SJCRH30 (cell line): Measurements from ENCODE around the gene TRPM3. TPM values are rescaled to one million over a fixed set of nuclear protein-coding genes. Genes with fewer than 3 reads are reported as not detected.
"Not testable (repeated sequence)": the region's sequence is repeated elsewhere in the genome, so short reads cannot be mapped to it uniquely, and the experiment has no call there.

Experiments used
- DNase-seq, 2 experiments: peaks; one replicate each; pipeline ENCODE4 v3.0.0-alpha.2; 2015 to 2020
- H3K27ac ChIP-seq: fragments of 250-450 bp; sonication (Bioruptor Pico); 2 replicates; pipeline ENCODE4 v1.5.1; 2020; ENCODE audit warnings: mild to moderate bottlenecking, moderate library complexity
- H3K27me3 ChIP-seq: fragments of 250-450 bp; sonication (Bioruptor Pico); 2 replicates; pipeline ENCODE4 v1.5.1; 2020; ENCODE audit warnings: mild to moderate bottlenecking, moderate library complexity
- H3K36me3 ChIP-seq: fragments of 250-450 bp; sonication (Bioruptor Pico); 2 replicates; pipeline ENCODE4 v1.5.1; 2020; ENCODE audit warnings: mild to moderate bottlenecking, moderate library complexity
- H3K4me1 ChIP-seq: fragments of 250-450 bp; sonication (Bioruptor Pico); 2 replicates; pipeline ENCODE4 v1.5.1; 2020; ENCODE audit warnings: mild to moderate bottlenecking, moderate library complexity
- H3K4me3 ChIP-seq: fragments of 250-450 bp; sonication (Bioruptor Pico); 2 replicates; pipeline ENCODE4 v1.5.1; 2020; ENCODE audit warnings: mild to moderate bottlenecking, moderate library complexity
- H3K9me3 ChIP-seq: fragments of 250-450 bp; sonication (Bioruptor Pico); replicated peaks from 2 replicates; pipeline ENCODE4 v1.5.1; 2020; ENCODE audit warnings: mild to moderate bottlenecking, moderate library complexity
- total RNA-seq: library from RNA; depleted of rRNA; stranded (reverse); fragments of >200 nt; shearing (Covaris generic); gene quantifications from 2 replicates; pipeline ENCODE4 v1.2.3, GENCODE V29; 2014

TRPM3 gene
- total RNA-seq, 1 experiment from 2014 or later, result 0.30 TPM

DNA sequence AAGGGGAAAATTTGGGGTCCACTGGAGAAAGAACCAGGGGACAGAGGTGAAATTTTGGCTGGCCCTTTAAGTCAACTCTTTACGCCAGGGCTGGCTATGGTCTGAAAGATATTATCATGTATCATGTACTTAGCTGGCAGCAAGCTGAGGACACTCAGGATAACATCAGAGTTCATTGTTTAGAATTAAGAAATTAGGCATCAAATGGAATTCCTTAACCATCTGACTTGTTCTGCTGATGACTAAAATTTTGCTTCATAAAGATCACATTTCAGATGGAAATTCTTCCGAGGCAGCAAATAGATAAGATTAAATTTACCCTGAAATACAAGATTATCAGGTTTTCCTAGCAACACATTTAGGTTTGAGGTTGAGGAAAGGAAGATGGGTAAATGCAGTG is 437.6 kb downstream of the TRPM3 start:
- Histone ChIP-seq H3K9me3 (no peaks in the 10 kb centered on the region; the same call in 1 of the 2 replicates), H3K27me3 (no peaks in the 10 kb centered on the region), H3K4me1 (no peaks in the 10 kb centered on the region), H3K27ac (no peak overlapping the region), H3K36me3 (no peaks in the 10 kb centered on the region), H3K4me3 (no peak overlapping the region)
- DNase-seq, result no peak

DNA sequence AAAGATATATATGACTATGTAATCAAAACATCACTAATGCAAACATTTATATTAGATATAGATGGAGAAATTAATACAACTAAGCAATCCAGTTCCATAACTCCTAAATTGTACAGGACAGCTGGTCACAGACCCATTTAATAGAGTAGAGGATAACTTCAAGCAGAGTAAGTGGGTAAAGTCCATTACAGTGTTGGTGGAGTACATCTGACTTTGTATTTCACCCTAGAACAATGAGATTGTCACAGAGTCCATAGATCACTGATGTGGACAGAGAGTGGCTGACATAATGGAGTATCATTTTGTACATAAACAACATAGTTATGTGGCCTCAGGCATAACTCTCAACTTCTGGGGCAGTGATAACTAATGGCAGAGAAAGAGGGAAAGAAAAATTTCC is 439.1 kb downstream of the TRPM3 start:
- Histone ChIP-seq H3K27ac (no peak overlapping the region), H3K27me3 (no peaks in the 10 kb centered on the region), H3K36me3 (no peaks in the 10 kb centered on the region), H3K4me3 (no peak overlapping the region), H3K4me1 (no peaks in the 10 kb centered on the region), H3K9me3 (no peaks in the 10 kb centered on the region; the same call in 1 of the 2 replicates)
- DNase-seq, result no peak

DNA sequence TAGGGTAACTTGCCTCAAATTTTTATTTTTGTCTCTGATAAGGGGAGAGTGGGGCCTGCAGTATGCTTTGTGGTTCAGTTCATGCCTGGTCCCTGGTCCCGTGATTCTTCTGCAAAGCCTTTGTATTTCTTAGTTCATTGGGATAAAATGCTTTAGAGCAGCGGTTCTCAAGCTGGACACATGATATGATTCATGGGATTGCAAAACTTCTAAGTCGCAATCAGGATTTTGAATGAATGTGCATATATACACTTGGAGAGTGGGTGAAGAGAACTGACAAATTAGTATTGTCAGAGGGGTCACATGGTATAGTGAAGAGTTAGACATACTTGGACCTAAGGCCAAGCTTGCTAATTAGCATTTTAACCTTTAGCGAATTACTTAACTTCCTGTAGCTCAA is 441.6 kb downstream of the TRPM3 start:
- no peak overlapping the region for H3K27ac ChIP-seq
- no peaks in the 10 kb centered on the region; the same call in 1 of the 2 replicates for H3K9me3 ChIP-seq
- no peaks in the 10 kb centered on the region for H3K4me1 ChIP-seq
- DNase-seq, result no peak
- H3K36me3 ChIP-seq, result no peaks in the 10 kb centered on the region
- H3K4me3 ChIP-seq, result no peak overlapping the region
- no peaks in the 10 kb centered on the region for H3K27me3 ChIP-seq

DNA sequence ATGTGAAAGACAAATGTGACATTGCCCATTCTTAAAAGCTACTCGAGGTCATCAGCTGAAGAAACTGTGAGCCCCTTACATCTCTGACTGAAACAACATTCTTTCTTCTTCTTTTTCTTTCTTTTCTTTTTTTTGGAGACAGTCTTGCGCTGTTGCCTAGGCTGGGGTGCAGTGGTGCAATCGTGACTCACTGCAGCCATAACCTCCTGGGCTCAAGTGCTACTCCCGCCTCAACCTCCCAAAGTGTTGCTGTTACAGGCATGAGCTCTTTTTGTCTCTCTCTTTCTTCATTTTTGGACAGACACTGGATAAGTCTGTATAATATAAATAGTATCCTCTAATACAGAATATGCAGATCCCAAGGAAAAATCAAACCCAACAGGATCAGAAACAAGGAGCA is 443.3 kb downstream of the TRPM3 start:
- H3K27ac ChIP-seq, result no peak overlapping the region
- 0 out of 2 replicates have a peak, but pooled peaks cover under 1% of the 10 kb centered on the region for H3K27me3 ChIP-seq
- H3K9me3 ChIP-seq, result no peaks in the 10 kb centered on the region; the same call in 1 of the 2 replicates
- no peak overlapping the region for H3K4me3 ChIP-seq
- no peaks in the 10 kb centered on the region for H3K36me3 ChIP-seq
- no peak for DNase-seq
- H3K4me1 ChIP-seq, result no peaks in the 10 kb centered on the region

DNA sequence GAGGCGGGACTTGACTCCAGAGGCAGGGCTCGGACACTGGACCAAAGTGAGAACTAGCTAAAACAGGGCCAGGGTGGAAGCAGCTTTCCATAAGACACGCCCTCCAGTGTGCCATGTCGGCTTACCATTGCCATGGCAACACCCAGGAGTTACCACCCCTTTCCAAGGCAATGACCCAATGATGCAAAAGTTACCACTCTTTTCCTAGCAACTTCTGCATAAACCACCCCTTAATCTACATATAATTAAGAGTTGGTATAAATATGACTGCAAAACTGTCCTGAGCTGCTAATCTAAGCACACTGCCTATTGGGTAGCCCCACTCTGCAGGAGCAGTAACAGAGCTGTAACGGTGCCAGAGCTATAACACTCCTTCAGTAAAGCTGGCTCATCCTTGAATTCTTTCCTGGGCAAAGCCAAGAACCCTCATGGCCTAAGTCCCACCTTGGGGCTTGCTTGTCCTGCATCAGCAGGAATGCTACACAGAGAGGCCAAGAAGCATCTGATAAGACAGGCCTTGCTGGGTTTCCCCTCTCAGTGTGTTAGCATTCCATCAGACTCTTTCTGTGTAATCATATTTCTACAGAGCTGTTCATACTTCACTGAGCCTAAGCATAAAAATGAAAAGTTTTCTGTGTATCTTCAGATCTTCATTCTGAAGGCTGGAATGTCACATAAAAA is 444.2 kb downstream of the TRPM3 start:
- Histone ChIP-seq H3K4me3 (no peak overlapping the region), H3K27ac (no peak overlapping the region), H3K36me3 (no peaks in the 10 kb centered on the region), H3K27me3 (0 out of 2 replicates have a peak, but pooled peaks cover 4% of the 10 kb centered on the region), H3K9me3 (no peaks in the 10 kb centered on the region; the same call in 1 of the 2 replicates), H3K4me1 (no peaks in the 10 kb centered on the region)
- no peak for DNase-seq

DNA sequence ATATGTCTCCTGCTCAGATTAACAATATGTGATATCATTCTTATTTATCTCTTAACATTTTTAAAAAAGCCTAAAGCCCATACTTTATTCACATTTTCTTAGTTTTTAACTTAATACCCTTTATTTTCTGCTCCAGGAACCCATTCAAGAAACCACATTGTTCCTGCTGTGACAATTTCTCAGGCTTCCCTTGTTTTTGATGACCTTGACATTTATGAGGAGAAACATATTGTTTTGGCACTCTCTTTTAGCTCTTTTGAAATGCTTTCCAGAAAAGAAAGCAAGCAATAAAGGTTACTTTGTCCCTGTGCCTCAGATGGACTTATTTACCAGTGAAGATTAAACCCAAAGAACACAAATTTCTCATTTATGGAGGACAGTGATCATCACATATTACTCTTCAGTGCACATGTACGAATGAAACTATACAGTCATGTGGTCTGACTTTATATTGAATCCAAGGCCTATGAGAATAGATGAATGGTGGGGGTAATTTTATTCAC is 445.5 kb downstream of the TRPM3 start:
- no peak for DNase-seq
- no peaks in the 10 kb centered on the region; the same call in 1 of the 2 replicates for H3K9me3 ChIP-seq
- H3K4me3 ChIP-seq, result no peak overlapping the region
- H3K27me3 ChIP-seq, result 0 out of 2 replicates have a peak, but pooled peaks cover 4% of the 10 kb centered on the region
- no peaks in the 10 kb centered on the region for H3K36me3 ChIP-seq
- H3K27ac ChIP-seq, result no peak overlapping the region
- no peaks in the 10 kb centered on the region for H3K4me1 ChIP-seq

DNA sequence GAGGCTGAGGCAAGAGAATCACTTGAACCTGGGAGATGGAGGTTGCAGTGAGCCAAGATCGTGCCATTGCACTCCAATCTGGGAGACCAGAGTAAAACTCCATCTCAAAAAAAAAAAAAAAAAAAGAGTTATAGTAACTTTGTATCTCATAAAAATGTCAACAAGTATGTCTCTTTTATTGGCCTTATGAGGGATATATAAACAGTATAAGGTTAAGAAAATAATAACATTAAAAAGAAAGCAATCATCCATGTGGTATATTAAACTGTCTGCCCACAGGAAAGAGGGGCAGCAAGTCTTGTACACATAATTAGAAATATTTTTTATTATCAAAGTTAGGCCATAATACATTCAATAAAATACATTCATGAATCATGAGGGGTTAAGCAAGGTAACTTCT is 447.6 kb downstream of the TRPM3 start:
- H3K4me1 ChIP-seq, result no peaks in the 10 kb centered on the region
- DNase-seq, result no peak
- H3K9me3 ChIP-seq, result no peaks in the 10 kb centered on the region
- H3K4me3 ChIP-seq, result no peak overlapping the region
- H3K27ac ChIP-seq, result no peak overlapping the region
- H3K36me3 ChIP-seq, result no peaks in the 10 kb centered on the region
- H3K27me3 ChIP-seq, result 0 out of 2 replicates have a peak, but pooled peaks cover 4% of the 10 kb centered on the region

DNA sequence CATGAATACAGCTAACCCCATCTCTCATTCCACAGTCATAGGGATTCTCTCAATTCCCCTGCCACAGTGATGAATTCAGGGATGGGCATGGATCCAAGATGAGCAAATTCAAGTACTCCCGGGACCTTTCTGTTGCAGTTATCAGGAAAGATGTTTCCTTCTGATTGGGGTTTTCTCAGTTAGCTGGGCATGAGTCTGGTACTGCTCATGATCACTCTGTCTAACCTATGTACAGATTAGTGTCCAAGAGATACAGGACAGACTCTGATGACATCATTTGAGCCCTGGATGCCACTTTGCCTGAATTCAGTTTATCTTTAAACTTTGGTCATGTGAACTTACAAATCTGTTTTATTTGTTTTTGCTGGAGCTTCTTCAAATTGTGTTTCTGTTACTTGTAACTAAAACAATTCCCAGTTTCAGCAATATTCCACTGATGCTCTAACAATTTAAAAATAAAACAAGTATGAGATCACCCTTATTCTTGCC is 449.2 kb downstream of the TRPM3 start:
- no peak overlapping the region for H3K27ac ChIP-seq
- no peaks in the 10 kb centered on the region for H3K4me1 ChIP-seq
- no peak overlapping the region for H3K4me3 ChIP-seq
- H3K27me3 ChIP-seq, result 0 out of 2 replicates have a peak, but pooled peaks cover 4% of the 10 kb centered on the region
- H3K36me3 ChIP-seq, result no peaks in the 10 kb centered on the region
- no peak for DNase-seq
- H3K9me3 ChIP-seq, result no peaks in the 10 kb centered on the region

DNA sequence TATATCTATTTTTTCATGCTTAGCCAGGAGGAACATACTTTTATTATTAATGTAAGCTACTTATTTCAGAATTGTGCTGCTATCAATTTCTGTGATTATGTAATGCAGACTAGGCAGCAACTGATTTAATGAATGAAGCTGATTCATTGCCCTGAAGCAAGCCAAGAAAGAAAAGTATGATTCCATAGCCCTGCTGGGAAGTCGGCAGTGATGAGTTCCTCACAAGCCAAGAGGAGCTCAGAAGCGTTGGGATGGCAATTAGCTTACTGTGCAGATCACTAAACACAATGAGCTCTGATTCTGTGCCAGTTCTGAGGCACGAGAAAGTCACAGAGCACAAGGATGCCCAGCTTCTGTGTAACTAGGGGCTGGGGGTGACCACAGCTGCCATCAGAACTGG is 452.7 kb downstream of the TRPM3 start:
- no peak for DNase-seq
- Histone ChIP-seq H3K36me3 (no peaks in the 10 kb centered on the region), H3K4me3 (no peak overlapping the region), H3K27me3 (0 out of 2 replicates have a peak, but pooled peaks cover 4% of the 10 kb centered on the region), H3K27ac (no peak overlapping the region), H3K4me1 (no peaks in the 10 kb centered on the region), H3K9me3 (no peaks in the 10 kb centered on the region)

DNA sequence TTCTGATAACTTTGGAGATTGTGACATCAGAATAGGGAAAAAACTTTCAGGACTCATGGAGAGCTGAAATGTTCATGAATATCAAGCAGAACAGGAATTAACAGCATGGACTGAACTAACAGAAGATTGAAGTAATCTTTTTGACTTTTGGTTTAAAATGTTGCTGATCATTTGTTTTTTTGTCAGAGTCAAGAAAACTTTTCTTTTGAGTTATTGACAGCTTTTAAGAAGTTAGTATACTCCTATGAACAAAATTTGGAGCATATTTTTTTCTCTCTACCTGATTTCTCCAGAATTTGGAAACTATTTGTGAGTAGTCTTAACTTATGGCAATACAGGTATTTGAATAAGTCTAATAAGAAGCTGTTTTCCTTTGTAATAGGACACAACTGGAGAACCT is 462.7 kb downstream of the TRPM3 start:
- Histone ChIP-seq H3K36me3 (no peaks in the 10 kb centered on the region), H3K4me1 (no peaks in the 10 kb centered on the region)
- no peak for DNase-seq

DNA sequence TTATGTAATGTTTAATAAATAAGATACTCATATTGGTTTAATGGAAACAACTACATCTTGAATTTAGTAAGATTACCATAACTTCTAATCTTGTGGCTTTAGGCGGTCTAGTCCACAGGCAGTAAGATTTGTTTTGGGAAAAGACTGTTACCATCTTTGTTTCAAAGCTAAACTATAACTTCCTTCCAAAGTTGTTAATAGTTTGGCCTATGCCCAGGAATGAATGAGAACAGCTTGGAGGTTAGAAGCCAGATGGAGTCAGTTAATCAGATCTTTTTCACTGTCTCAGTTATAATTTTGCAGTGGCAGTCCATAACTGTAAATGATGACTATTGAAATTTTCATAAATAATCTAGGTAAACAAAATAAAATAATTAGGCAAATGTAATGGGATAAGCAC is 465.1 kb downstream of the TRPM3 start:
- H3K4me3 ChIP-seq, result no peak overlapping the region
- no peak for DNase-seq
- H3K9me3 ChIP-seq, result 0 out of 2 replicates have a peak, but pooled peaks cover 5% of the 10 kb centered on the region
- H3K27ac ChIP-seq, result no peak overlapping the region
- no peaks in the 10 kb centered on the region for H3K4me1 ChIP-seq
- no peaks in the 10 kb centered on the region for H3K36me3 ChIP-seq
- 0 out of 2 replicates have a peak, but pooled peaks cover 4% of the 10 kb centered on the region for H3K27me3 ChIP-seq

More for the DNA sequence above, 462.7 kb downstream of the TRPM3 start:
- no peak overlapping the region for H3K4me3 ChIP-seq
- H3K9me3 ChIP-seq, result 0 out of 2 replicates have a peak, but pooled peaks cover 5% of the 10 kb centered on the region
- no peak overlapping the region for H3K27ac ChIP-seq
- H3K27me3 ChIP-seq, result 0 out of 2 replicates have a peak, but pooled peaks cover 4% of the 10 kb centered on the region

DNA sequence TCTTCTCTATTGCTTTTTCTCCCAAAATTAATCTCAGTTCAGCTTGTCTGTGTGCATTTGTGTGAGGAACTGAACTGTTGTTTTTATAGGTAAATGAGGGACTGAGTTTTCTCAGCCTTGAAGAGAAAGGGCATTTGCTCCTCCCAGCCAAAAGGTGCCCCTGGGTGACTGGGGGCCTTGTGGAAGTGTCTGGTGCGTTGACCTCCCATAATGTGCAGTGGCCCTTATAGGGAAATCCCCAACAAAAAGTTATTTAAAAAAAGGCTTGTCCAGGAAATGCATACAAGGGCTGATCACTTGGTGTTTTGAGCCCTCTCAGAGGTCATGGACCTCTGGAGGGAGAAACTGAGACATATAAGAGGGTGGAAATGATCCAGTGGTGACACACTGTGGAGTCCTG is 467.3 kb downstream of the TRPM3 start:
- Histone ChIP-seq H3K4me3 (no peak overlapping the region), H3K27ac (no peak overlapping the region), H3K36me3 (no peaks in the 10 kb centered on the region), H3K9me3 (0 out of 2 replicates have a peak, but pooled peaks cover 5% of the 10 kb centered on the region), H3K27me3 (0 out of 2 replicates have a peak, but pooled peaks cover 4% of the 10 kb centered on the region), H3K4me1 (no peaks in the 10 kb centered on the region)
- DNase-seq, result no peak

DNA sequence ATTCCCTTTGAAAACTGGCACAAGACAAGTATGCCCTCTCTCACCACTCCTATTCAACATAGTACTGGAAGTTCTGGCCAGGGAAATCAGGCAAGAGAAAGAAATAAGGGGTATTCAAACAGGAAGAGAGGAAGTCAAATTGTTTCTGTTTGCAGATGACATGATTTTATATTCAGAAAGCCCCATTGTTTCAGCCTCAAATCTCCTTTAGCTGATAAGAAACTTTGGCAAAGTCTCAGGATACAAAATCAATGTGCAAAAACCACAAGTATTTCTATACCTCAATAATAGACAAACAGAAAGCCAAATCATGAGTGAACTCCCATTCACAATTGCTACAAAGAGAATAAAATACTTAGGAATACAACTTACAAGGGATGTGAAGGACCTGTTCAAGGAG is 476.8 kb downstream of the TRPM3 start:
- not testable (repeated sequence) for H3K4me1 ChIP-seq, H3K9me3 ChIP-seq, H3K36me3 ChIP-seq, DNase-seq, H3K4me3 ChIP-seq, H3K27me3 ChIP-seq, H3K27ac ChIP-seq

DNA sequence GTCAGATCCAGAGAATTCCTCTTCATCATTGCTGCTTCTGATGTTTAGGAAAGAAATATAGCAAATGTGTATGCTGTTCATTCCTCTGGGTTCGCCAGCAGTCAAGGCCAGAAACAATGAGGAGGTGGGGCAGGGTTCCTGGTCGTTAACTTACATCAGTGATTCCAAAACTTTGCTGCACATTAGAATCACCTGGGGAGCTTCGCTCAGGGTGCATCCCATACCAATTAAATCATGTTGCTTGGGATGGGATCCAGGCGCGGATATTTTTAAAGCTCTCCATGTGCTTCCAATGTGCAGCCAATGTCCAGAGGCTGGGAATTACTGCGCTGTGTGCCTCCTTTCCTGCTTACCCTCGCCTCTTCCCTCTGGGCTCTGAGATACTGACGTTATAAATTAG is 479.1 kb downstream of the TRPM3 start:
- H3K27me3 ChIP-seq, result peaks cover 4% of the 10 kb centered on the region; the same call in 1 of the 2 replicates
- no peaks in the 10 kb centered on the region for H3K36me3 ChIP-seq
- no peak for DNase-seq
- H3K9me3 ChIP-seq, result no peaks in the 10 kb centered on the region
- no peaks in the 10 kb centered on the region for H3K4me1 ChIP-seq
- H3K4me3 ChIP-seq, result no peak overlapping the region
- no peak overlapping the region for H3K27ac ChIP-seq

DNA sequence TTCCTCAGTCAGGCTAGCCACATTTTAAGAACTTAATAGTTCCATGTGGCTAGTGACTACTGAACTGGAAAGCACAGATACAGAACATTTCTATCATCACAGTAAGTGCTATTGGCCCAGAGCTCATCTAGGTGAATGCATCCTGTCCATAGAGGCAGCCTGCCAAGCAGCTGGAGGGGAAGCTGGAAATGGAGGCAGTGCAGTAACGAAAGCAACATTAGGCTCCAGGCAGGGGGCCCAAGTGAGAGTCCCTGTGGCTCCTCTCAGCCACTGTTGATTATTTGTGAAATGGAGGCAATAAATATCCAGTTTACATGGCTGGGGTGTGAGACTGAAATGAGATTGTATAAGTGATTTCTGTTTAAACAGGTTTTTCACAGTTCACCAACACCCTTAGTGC is 479.8 kb downstream of the TRPM3 start:
- Histone ChIP-seq H3K27ac (no peak overlapping the region), H3K4me3 (no peak overlapping the region), H3K4me1 (no peaks in the 10 kb centered on the region), H3K9me3 (no peaks in the 10 kb centered on the region), H3K27me3 (peaks cover 4% of the 10 kb centered on the region; the same call in 1 of the 2 replicates), H3K36me3 (no peaks in the 10 kb centered on the region)
- no peak for DNase-seq
